GM08714 (cell line): ENCODE data around the gene MAP2K2.

ENCODE experiments used
- H3K4me3 ChIP-seq: fragments of 200-500 bp; sonication (Bioruptor generic); 2 replicates; pipeline ENCODE4 v1.5.1; 2014; ENCODE audit warnings: mild to moderate bottlenecking, low read length, inconsistent platforms
- ZNF274 ChIP-seq: IDR thresholded peaks from 2 replicates; pipeline ENCODE4 v1.6.1; 2012; ENCODE audit warnings: mild to moderate bottlenecking, low read depth, low read length

MAP2K2 gene

DNA sequence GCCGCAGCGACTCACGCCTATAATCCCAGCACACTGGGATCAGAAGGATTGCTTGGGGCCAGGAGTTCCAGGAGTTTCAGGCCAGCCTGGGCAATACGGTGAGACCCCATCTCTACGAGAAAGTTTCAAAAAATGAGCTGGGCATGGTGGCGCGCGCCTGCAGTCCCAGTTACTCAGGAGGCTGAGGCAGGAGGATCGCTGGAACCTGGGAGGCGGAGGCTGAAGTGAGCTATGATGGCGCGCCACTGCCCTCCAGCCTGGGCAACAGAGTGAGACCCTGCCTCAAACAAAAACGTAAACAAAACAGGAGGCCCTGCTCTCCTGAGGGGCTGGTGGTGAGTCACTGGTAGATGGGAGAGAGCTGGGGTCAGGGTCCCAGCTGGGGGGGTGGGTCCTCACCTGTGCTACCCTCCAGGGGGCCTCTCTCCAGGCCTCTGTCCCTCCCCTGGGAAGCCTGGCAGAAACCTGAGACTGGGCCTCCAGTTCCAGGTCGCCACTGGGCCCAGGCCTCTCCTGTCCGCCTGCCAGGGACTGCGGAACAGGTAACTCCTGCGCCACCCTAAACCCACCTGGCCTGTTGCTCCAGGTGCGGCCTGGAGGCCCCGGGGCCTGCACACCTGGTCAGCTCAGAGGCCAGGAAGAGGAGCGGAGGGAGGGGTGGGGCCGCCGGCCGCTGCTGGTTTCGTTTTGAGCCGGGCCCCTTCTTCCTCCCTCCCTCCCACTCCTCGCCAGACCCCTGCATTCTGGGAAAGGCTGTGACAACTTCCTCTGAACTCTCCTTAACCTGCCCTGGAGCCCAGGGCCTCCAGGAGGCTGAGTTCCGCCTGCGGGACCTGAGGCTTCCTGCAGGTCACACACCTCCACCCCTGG lies 40.0 kb downstream of the MAP2K2 start:
- TF ChIP-seq ZNF274 = no peak
- H3K4me3 ChIP-seq = peak overlapping the region; percentile 2; the same call in 1 of the 2 replicates

DNA sequence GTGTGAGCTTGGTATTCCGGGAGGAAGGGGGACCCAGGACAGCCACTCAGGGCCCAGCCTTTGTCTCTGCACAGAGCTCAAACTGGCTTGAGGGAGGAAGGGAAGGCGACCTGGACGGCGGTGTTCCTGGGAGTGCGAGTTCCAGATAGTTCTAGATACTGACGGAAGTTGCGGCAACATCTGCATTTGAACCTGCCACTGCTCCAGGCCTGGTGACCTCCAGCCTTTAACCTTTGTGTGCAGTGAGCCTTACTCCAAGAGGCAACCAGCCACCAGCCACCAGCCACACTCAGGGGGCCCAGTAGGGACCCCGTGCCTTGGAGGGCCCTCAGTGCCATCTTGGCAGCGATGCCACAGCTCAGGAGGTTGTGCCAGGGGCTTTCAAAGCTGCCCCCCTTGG lies 41.8 kb downstream of the MAP2K2 start:
- H3K4me3 ChIP-seq = no peak overlapping the region
- no peak for TF ChIP-seq ZNF274

DNA sequence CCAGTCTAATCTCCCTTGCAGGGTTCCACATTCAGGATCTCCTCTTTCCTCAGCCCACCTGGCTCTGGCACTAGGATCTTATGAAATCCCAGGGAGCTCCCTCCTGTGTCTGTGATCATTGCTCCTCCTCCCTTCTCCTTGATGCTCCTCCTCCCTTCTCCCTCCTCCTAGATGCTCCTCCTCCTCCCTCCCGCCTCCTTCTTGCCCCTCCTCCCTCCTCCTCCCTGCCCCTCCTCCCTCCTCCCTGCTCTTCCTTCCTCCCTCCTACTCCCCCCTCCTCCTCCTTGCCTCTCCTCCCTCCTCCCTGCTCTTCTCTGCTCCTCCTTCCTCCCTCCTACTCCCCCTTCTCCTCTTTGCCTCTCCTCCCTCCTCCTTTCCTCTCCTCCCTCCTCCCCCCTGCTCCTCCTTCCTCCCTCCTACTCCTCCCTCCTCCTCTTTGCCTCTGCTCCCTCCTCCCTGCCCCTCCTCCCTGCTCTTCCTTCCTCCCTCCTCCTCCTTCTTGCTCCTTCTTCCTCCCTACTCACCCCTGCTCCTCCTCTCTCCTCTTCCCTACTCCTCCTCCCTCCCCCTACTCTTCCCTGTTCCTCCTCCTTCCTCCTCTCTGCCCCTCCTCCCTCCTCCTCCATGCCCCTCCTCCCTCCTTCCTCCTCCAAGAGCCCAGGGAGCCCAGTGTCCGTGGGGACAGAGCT lies 42.3 kb downstream of the MAP2K2 start:
- no peak for TF ChIP-seq ZNF274
- no peak overlapping the region for H3K4me3 ChIP-seq

DNA sequence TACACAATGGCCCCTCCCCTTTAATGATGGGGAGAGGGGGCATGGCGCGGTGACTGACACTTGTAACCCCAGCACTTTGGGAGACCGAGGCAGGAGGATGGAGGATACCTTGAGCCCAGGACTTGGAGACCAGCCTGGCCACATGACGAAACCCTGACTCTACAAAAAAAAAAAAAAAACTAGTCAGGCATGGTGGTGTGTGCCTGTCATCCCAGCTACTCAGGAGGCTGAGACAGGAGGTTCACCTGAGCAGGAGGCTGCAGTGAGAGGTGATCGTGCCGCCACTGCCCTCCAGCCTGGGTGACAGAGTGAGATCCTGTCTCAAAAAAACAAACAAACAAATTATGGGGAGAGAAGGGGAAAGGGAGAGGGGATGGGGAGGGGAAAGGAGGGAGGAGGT lies 43.4 kb downstream of the MAP2K2 start:
- no peak for TF ChIP-seq ZNF274
- H3K4me3 ChIP-seq = no peak overlapping the region

- TF ChIP-seq ZNF274 = no peak
- H3K4me3 ChIP-seq = peak overlapping the region; percentile 2; the same call in 1 of the 2 replicates
Observed at GRCh38 chr19:4077800-4078684, 45.9 kb downstream of the MAP2K2 start.

DNA sequence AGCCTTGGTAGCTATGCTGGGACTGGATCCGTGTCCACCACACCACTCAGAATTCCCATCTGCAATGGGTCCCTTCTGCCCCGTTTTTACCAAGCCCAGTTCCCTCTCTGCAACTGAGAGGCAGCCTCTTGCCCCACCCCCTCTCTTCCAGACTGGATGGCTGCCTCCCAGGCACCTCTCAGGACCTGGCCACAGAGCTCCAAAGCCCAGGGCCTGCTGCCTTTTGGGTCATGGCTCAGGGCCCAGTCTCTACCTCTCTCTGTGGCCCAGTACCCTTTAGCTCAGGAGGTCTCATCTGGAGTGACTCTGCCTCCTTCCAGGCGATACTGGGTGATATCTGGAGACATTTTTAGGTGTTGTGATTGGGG lies 46.9 kb downstream of the MAP2K2 start:
- no peak for TF ChIP-seq ZNF274
- no peak overlapping the region for H3K4me3 ChIP-seq

DNA sequence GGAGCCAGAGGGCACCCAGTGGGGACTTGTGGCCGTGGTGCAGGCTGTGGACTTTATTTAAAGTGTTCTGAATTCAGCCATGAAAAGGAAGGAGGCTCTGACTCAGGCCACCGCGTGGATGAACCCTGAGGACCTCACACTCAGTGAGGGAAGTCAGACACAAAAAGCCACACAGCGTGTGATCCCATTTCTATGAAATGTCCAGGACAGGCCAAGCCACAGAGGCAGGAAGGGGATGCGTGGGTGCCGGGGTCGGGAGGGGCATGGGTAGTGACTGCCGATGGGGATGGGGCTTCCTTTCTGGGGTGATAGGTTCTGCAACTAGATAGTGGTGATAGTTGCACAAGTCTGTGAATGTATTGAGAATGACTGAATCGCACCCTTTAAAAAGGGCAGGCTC lies 48.5 kb downstream of the MAP2K2 start:
- H3K4me3 ChIP-seq = no peak overlapping the region
- TF ChIP-seq ZNF274 = no peak

DNA sequence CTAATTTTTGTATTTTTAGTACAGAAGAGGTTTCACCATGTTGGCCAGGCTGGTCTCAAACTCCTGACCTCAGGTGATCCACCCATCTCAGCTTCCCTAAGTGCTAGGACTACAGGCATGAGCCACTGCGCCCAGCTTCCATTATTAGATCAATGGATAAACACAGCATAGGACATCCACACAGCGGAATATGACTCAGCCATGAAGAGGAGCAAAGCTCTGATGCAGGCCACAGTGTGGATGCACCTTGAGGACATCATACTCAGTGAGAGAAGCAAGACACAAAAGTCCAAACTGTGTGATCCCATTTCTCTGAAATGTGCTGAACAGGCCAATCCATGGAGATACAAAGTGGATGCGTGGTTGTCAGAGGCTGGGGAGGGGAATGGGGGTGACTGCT lies 52.3 kb downstream of the MAP2K2 start:
- TF ChIP-seq ZNF274 = no peak
- H3K4me3 ChIP-seq = no peak overlapping the region

DNA sequence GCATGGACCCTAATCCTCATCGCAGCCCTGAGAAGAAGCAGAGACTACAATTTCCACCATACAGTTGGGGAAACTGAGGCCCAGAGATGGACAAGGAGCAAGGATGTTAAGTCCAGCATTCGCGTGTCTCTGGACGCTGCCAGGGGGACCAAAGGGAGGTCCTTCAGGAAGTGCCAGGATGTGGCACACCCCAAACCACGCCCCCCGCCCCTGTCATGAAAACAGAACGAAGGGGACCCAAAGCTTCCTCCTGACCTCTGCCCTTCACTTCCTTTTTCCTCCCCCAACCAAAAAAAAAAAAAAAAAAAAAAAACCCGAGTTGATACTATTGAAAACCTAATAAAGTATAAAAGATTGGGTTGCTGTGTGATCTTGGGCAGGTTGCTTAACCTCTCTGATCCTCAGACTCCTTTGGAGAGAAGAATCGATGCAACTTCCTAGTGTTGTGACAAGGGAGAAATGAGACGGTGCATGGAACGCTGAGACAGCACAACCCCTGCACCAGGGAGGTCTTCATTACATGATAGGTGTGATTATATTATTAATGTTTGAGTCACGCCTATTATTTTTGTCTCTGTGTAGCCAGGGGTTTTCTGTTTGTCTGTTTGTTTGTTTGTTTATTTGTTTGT lies 54.5 kb downstream of the MAP2K2 start:
- TF ChIP-seq ZNF274 = no peak
- H3K4me3 ChIP-seq = no peak overlapping the region

- no peak for TF ChIP-seq ZNF274
- peak overlapping the region; percentile 10; the same call in 1 of the 2 replicates for H3K4me3 ChIP-seq
Observed at GRCh38 chr19:4068047-4068966, 55.6 kb downstream of the MAP2K2 start.

- peak overlapping the region; percentile 94 for H3K4me3 ChIP-seq
- no peak for TF ChIP-seq ZNF274
Observed at GRCh38 chr19:4067396-4068046, 56.4 kb downstream of the MAP2K2 start.

DNA sequence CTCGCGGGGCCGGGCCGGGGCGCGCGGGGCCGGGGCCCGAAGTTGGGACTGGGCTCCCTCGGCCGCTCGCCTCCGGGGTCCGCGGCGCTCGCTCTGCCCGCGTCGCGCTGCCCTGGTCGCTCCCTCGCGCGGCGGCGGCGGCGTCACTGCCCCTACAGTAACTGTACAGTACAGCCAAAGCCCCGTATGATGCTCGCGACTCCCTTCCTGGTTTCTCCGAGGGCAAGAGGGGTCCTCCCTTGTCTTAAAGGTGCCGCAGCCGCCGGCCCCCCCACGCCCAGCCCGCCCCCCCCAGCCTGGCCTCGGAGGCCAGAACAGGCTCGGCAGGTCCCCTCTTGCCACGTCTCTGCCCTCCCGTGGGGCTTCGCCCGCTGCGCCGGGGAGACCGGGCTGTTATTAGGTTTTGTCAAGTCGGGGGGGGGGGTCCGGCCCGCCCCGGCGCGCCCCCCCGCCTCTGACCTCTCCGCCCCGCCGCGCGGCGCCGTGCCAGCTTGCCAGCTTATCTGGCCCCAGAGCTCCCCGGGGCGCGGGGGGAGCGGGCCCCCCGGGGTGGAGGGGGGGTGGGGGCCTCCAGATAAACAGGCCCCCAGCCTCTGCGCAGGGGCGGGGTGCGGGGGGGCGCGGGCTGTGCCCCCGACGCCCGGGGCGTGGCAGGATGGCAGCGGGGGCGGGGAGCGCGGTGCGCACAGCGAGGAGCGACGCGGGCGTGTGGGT lies 57.1 kb downstream of the MAP2K2 start, which contains the start of gene ZBTB7A:
Gene ZBTB7A (minus strand): TSS at position 218 of the 714 bp plus-strand sequence. CDS start 11,667 bp downstream, outside the sequence.
- TF ChIP-seq ZNF274 = no peak

More for the DNA sequence above, 57.1 kb downstream of the MAP2K2 start, which contains the start of gene ZBTB7A:
- H3K4me3 ChIP-seq = peak within 1 kb of the TSS; percentile 94
